H1 (cell line): ENCODE data around the gene CAMTA1. TPM values are rescaled to one million over a fixed set of nuclear protein-coding genes. Genes with fewer than 3 reads are reported as not detected.

Source experiments
- CTCF ChIA-PET: fragments of 300-600 bp; sonication (Branson Sonifier 250); formaldehyde crosslinking; loops from one replicate; lab custom pipeline; 2021; ENCODE audit not compliant: partially characterized antibody; lab: Charles Lee
- POLR2A ChIA-PET: fragments of 300-600 bp; sonication (Branson Sonifier 250); formaldehyde crosslinking; loops from one replicate; lab custom pipeline; 2021; ENCODE audit warnings: inconsistent platforms; ENCODE audit not compliant: partially characterized antibody; lab: Charles Lee
- DNase-seq, 2 experiments: peaks; one replicate each; pipeline versions ENCODE4 v3.0.0 to v3.0.0-alpha.2; 2010 to 2022; ENCODE audit warnings: low spot score in 2 of 2, low read depth in 1 of 2, mixed read lengths in 1 of 2
- FAIRE-seq: peaks from 2 replicates; lab custom pipeline; 2011; peaks lifted over from hg19 to GRCh38; lab: Jason Lieb, UNC
- H2AFZ ChIP-seq: 2 replicates; pipeline ENCODE4 v1.8.1; 2012; ENCODE audit warnings: low read length, inconsistent platforms
- H2AK5ac ChIP-seq: 2 replicates; pipeline ENCODE4 v1.6.1; 2013; ENCODE audit warnings: low read depth, low read length
- H2BK120ac ChIP-seq: replicated peaks from 2 replicates; pipeline ENCODE3; 2013; ENCODE audit warnings: low read depth, low read length, inconsistent platforms
- H2BK12ac ChIP-seq: 2 replicates; pipeline ENCODE4 v1.6.1; 2013; ENCODE audit warnings: low read depth, low read length
- H2BK15ac ChIP-seq: 2 replicates; pipeline ENCODE4 v1.6.1; 2013; ENCODE audit warnings: low read length
- H2BK20ac ChIP-seq: 2 replicates; pipeline ENCODE4 v1.6.1; 2013; ENCODE audit warnings: low read length
- H2BK5ac ChIP-seq: 2 replicates; pipeline ENCODE4 v1.6.1; 2013; ENCODE audit warnings: low read depth, low read length
- H3K14ac ChIP-seq: 2 replicates; pipeline ENCODE4 v1.6.1; 2013; ENCODE audit warnings: inconsistent platforms; ENCODE audit not compliant: insufficient read length
- H3K18ac ChIP-seq: 2 replicates; pipeline ENCODE4 v1.6.1; 2013; ENCODE audit warnings: low read length; ENCODE audit errors: extremely low read depth
- H3K23ac ChIP-seq: 2 replicates; pipeline ENCODE4 v1.6.1; 2013; ENCODE audit warnings: inconsistent platforms; ENCODE audit not compliant: insufficient read length
- H3K23me2 ChIP-seq: 2 replicates; pipeline ENCODE4 v1.6.1; 2013; ENCODE audit warnings: low read depth, low read length
- H3K27ac ChIP-seq: 2 replicates; pipeline ENCODE4 v1.6.1; 2011; ENCODE audit warnings: low read depth, low read length, inconsistent platforms
- H3K27me3 ChIP-seq, 4 experiments: replicated peaks in 1 of 4; 1 replicate in 1 of 4; 2 replicates in 3 of 4; pipeline versions ENCODE4 v1.6.1 to v1.8.1; 2011 to 2013; ENCODE audit warnings: low read length in 3 of 4, mild to moderate bottlenecking in 3 of 4, inconsistent platforms in 2 of 4, mixed read lengths in 2 of 4, moderate library complexity in 1 of 4; ENCODE audit not compliant: control insufficient read depth in 3 of 4, insufficient read depth in 3 of 4; ENCODE audit errors: extremely low read depth in 1 of 4
- H3K36me3 ChIP-seq, 4 experiments: 2 replicates each; pipeline versions ENCODE4 v1.6.1 to v1.8.1; 2011 to 2013; ENCODE audit warnings: mild to moderate bottlenecking in 4 of 4, low read length in 3 of 4, moderate library complexity in 2 of 4, control low read depth in 1 of 4, inconsistent platforms in 1 of 4; ENCODE audit not compliant: insufficient read depth in 4 of 4, control insufficient read depth in 2 of 4
- H3K4ac ChIP-seq: replicated peaks from 2 replicates; pipeline ENCODE3; 2013; ENCODE audit warnings: low read length, low read depth, mixed read lengths, inconsistent platforms; ENCODE audit not compliant: insufficient read length
- H3K4me1 ChIP-seq, 4 experiments: replicated peaks in 1 of 4; 1 replicate in 1 of 4; 2 replicates in 3 of 4; pipeline versions ENCODE4 v1.6.1 to v1.8.1; 2011 to 2013; ENCODE audit warnings: low read length in 3 of 4, inconsistent platforms in 2 of 4, mixed read lengths in 1 of 4; ENCODE audit not compliant: insufficient read depth in 4 of 4, control insufficient read depth in 3 of 4
- H3K4me2 ChIP-seq, 2 experiments: 2 replicates each; pipeline versions ENCODE4 v1.6.1 to v1.8.1; 2011 to 2013; ENCODE audit warnings: low read depth in 2 of 2, low read length in 2 of 2, control low read depth in 1 of 2, inconsistent platforms in 1 of 2, mild to moderate bottlenecking in 1 of 2; ENCODE audit not compliant: insufficient read depth in 1 of 2
- H3K4me3 ChIP-seq, 4 experiments: fragments of 200-600, 300-600 bp in 1 of 4; sonication (generic), shearing (Covaris generic), sonication (Bioruptor Twin) in 1 of 4; 2 replicates each; pipeline versions ENCODE4 v1.5.1 to v1.8.1; 2011 to 2016; ENCODE audit warnings: low read length in 4 of 4, low read depth in 3 of 4, control low read depth in 2 of 4, inconsistent platforms in 2 of 4, mild to moderate bottlenecking in 2 of 4, mixed read lengths in 1 of 4, moderate library complexity in 1 of 4; ENCODE audit not compliant: insufficient read depth in 2 of 4; ENCODE audit errors: extremely low read depth in 1 of 4
- H3K56ac ChIP-seq: replicated peaks from 2 replicates; pipeline ENCODE3; 2013; ENCODE audit warnings: low read depth, mild to moderate bottlenecking, mixed read lengths, low read length, inconsistent platforms; ENCODE audit not compliant: insufficient read length
- H3K79me1 ChIP-seq: 2 replicates; pipeline ENCODE4 v1.6.1; 2013; ENCODE audit warnings: low read depth, low read length, control low read depth
- H3K79me2 ChIP-seq, 2 experiments: 2 replicates each; pipeline versions ENCODE4 v1.6.1 to v1.8.1; 2012 to 2013; ENCODE audit warnings: low read length in 2 of 2, mild to moderate bottlenecking in 2 of 2, inconsistent platforms in 1 of 2; ENCODE audit not compliant: insufficient read depth in 2 of 2, control insufficient read depth in 1 of 2
- H3K9ac ChIP-seq, 4 experiments: replicated peaks in 1 of 4; 1 replicate in 1 of 4; 2 replicates in 3 of 4; pipeline versions ENCODE4 v1.6.1 to v1.8.1; 2011 to 2013; ENCODE audit warnings: low read depth in 3 of 4, low read length in 3 of 4, control low read depth in 2 of 4, mild to moderate bottlenecking in 2 of 4, moderate library complexity in 2 of 4, inconsistent platforms in 1 of 4; ENCODE audit errors: extremely low read depth in 1 of 4
- H3K9me3 ChIP-seq, 2 experiments: 2 replicates each; pipeline versions ENCODE4 v1.6.1 to v1.8.1; 2012 to 2013; ENCODE audit warnings: mild to moderate bottlenecking in 2 of 2, moderate library complexity in 2 of 2, control low read depth in 1 of 2, inconsistent platforms in 1 of 2, low read depth in 1 of 2, low read length in 1 of 2, mixed read lengths in 1 of 2; ENCODE audit not compliant: insufficient read depth in 2 of 2
- H4K20me1 ChIP-seq, 2 experiments: replicated peaks in 1 of 2; 2 replicates each; pipeline versions ENCODE3 to v1.8.1; 2011 to 2013; ENCODE audit warnings: inconsistent platforms in 2 of 2, low read length in 2 of 2, mild to moderate bottlenecking in 1 of 2; ENCODE audit not compliant: insufficient read depth in 2 of 2, control insufficient read depth in 1 of 2
- H4K5ac ChIP-seq: 2 replicates; pipeline ENCODE4 v1.6.1; 2013; ENCODE audit warnings: low read length, low read depth, mixed read lengths, inconsistent platforms; ENCODE audit not compliant: insufficient read length
- H4K8ac ChIP-seq: 2 replicates; pipeline ENCODE4 v1.8.0; 2013; ENCODE audit warnings: mild to moderate bottlenecking, moderate library complexity, low read length, inconsistent platforms; ENCODE audit not compliant: insufficient read depth; ENCODE audit errors: extremely low read depth
- H4K91ac ChIP-seq: replicated peaks from 2 replicates; pipeline ENCODE3; 2013; ENCODE audit warnings: low read length, mixed read lengths, inconsistent platforms; ENCODE audit not compliant: insufficient read length
- WGBS, 2 experiments: shearing (Covaris generic) in 1 of 2; methylation state at CpG; one replicate each; pipeline versions ENCODE4 v1.1.6 to v1.1.7; 2013 to 2015; ENCODE audit warnings: low lambda C conversion rate in 2 of 2, mixed read lengths in 2 of 2, inconsistent platforms in 1 of 2, low coverage in 1 of 2, missing lambda C conversion rate in 1 of 2; ENCODE audit not compliant: insufficient replicate concordance in 2 of 2, insufficient coverage in 1 of 2, insufficient read length in 1 of 2; ENCODE audit errors: extremely low coverage in 1 of 2, missing lambda C conversion rate in 1 of 2; 5-methylcytosine and 5-hydroxymethylcytosine counted together
- polyA plus RNA-seq, 7 experiments: library from polyadenylated mRNA; depleted of rRNA in 3 of 7; stranded (reverse) in 5 of 7; unstranded in 2 of 7; fragments of >200 nt in 5 of 7; fragments of 200-250 nt in 2 of 7; gene quantifications; 1 replicate in 5 of 7; 2 replicates in 1 of 7; 4 replicates in 1 of 7; pipeline versions ENCODE4 v1.2.1 to v1.2.3, GENCODE V29; 2011 to 2013; ENCODE audit warnings: missing spikeins in 2 of 7, mixed read lengths in 2 of 7
- total RNA-seq: library from RNA; stranded (reverse); fragmentation: NEBNext Ultra II Directional; extraction: Animal tissue kit (Norgen Biotek cat#: 25700); gene quantifications from 2 replicates; pipeline ENCODE4 v1.2.1, GENCODE V29; 2021

The CAMTA1 gene
- total and polyA plus RNA-seq, 2 of the 8 experiments (the other 6 are each of a cell fraction or from before 2014, with no cell fraction given) = 65.0 to 119 TPM

DNA sequence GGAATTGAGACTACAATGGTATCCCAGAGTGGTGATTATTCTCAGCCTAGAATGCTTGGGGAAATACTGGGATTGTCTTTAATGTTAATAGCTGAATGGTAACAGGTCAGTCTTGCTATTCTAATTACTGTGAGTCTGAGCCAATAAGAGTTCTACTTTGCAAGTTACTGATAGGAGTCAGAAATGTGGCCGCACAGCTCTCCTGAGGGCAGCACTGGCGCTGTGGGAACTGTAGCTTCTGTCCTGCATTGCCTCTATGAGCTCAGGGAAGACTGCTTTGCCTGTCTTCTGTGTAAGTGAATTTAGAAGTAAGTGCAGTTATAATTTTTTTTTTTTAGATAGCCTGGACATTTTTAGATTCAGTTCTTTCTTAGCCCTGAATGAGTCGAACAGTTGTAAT is 975.8 kb downstream of the CAMTA1 start:
- H4K20me1 ChIP-seq = peaks cover 0 to 1% of the 10 kb centered on the region in 2 experiments
- no peak overlapping the region for H3K56ac ChIP-seq
- H2BK120ac ChIP-seq = no peak overlapping the region
- no peak for DNase-seq
- H3K36me3 ChIP-seq = no peaks in the 10 kb centered on the region
- no peak overlapping the region for H2BK5ac ChIP-seq
- WGBS, 2 experiments = 71% methylated on average over 3 of the region's 3 CpGs; no CpG with 5 or more reads in 1 of the 2 experiments
- no peak overlapping the region for H3K18ac ChIP-seq
- no peak overlapping the region for H2BK12ac ChIP-seq
- FAIRE-seq = no peak
- CTCF ChIA-PET = interaction anchor here (0.6 to 2.1 kb wide), 7 partner anchors 8 to 407 kb away, joined by 3 to 29 read pairs (median 3); no protein-coding TSS in a partner anchor
- H3K4me1 ChIP-seq = no peaks in the 10 kb centered on the region
- H2AFZ ChIP-seq = no peak overlapping the region
- no peak overlapping the region for H2AK5ac ChIP-seq
- H3K79me2 ChIP-seq = no peaks in the 10 kb centered on the region
- H3K23me2 ChIP-seq = no peaks in the 10 kb centered on the region
- H2BK15ac ChIP-seq = no peak overlapping the region
- no peak overlapping the region for H3K4me3 ChIP-seq
- no peak overlapping the region for H4K91ac ChIP-seq
- POLR2A ChIA-PET = interaction anchor here (2.2 kb wide), 1 partner anchor 8 kb away, joined by 7 read pairs; no protein-coding TSS in a partner anchor
- no peak overlapping the region for H3K14ac ChIP-seq
- no peak overlapping the region for H3K27ac ChIP-seq
- no peaks in the 10 kb centered on the region for H3K79me1 ChIP-seq
- H3K27me3 ChIP-seq = no peaks in the 10 kb centered on the region
- no peak overlapping the region for H3K23ac ChIP-seq
- no peak overlapping the region for H3K4ac ChIP-seq
- H3K4me2 ChIP-seq = no peak overlapping the region
- H2BK20ac ChIP-seq = no peak overlapping the region
- no peak overlapping the region for H3K9ac ChIP-seq
- no peak overlapping the region for H4K8ac ChIP-seq
- no peaks in the 10 kb centered on the region for H3K9me3 ChIP-seq
- H4K5ac ChIP-seq = no peak overlapping the region
